HG03025 (cell line): Measurements from ENCODE around the gene NOXA1.
"Not testable (repeated sequence)": the region's sequence is repeated elsewhere in the genome, so short reads cannot be mapped to it uniquely, and the experiment has no call there.

Experiments
- ATAC-seq: cut with Tn5 transposase; IDR thresholded peaks from one replicate; pipeline ENCODE4 v1.9.1; 2021; ENCODE audit warnings: mild to moderate bottlenecking, moderate library complexity; ENCODE audit not compliant: unreplicated experiment, low FRiP score

The NOXA1 gene

DNA sequence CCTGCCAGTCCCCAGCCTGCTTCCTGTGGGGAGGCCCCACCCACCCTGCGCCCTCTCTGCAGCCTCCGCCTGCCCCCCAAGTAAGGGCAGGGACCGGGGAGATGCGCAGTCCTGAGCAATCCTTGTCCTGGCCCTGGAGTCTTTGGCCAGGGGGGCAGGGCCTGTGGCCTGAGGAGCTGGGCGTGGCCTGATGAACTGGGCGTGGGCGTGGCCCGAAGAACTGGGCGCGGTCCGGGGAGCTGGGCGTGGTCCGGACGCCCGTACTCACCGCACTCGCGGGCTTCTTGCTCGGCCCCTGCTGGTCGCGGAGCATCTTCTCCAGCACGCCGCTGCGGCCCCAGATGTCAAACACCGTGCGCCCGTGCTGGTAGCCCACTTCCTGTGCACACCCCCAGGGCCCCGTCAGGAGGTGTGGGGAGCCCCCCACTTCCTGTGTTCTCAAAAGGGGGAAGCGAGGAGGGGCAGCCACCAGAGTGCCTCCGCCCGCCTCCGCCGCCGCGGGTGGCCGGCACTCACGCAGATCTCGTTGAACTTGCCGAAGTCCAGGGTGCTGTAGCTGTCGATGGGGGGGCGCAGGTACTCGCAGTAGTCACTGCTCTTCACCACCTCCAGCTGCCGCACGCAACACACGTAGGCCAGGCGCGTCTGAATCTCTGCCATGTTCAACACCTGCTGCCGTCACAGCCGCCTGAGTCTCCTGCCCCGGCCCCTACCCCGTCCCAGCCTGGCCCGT, 38.6 kb downstream of the NOXA1 start:
- ATAC-seq: no peak

DNA sequence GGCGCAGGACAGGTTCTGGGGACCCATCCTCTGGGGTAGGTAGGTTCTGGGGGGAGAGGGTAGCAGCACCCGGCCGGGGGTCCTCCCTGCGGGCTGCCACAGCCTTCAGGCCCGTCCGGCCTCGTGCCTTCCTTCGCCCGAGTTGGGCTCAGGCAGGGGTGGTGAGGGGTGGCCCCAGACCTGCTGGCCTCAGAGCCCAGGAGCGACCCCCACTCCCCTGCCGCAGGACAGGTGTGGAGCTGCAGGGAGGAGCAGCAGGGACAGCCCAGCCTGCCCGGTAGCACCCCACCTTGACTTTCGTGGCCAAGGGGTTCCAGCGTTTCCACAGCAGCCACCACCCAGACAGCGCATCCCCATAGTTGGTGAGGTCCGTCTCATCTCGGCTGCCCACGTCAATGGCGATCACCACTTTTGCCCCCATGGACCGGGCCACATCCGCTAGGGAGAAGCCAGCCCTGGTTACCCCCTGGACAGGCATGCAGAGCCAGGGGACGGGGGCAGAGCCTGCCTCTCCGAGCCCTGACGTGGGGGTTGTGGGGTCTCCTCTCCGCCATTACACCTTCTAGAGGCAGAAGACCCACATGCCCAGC, 39.3 kb downstream of the NOXA1 start:
- ATAC-seq: no peak

DNA sequence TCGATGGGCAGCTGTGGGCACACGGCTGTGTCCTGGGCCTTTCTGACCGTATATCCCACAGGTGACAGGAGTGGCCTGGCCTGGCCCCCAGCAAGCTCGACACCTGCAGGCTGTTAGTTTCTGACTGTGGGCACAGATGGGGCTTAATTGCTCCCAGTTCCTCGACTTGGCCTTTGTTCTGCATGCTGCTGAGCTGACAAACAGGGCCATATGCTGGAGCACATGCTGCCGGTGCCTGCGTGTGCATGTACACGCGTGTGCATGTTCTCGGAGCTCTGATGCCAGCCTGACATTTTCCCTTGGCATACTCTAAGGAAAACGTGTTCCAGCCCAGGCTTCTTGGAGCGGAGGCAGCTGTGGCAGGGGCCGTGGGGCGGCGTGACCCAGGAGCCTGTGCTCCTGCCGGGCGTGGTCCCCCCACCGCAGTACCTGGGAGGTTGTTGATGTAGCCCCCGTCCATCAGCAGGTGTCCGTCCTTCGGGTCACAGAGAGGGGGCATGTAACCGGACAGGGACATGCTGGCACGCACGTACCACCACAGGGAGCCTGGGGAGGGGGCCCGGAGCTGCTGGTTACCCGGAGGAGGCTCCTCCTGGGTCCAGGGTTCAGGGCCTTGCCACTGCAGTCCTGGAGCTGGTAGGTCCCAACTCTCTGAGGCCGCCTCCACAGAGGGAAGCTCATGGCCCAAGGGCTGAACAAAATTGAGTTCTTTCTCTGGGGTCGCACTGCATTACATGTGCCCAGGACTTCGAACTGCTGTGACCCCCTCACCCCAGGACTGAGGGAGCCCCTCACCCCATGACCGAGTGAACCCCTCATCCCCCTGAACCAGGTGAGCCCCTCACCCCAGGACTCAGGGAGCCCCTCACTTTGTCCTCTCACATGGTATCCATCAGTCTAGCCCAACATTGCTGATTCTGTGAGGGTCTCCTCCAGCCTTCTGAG, 40.1 kb downstream of the NOXA1 start:
- ATAC-seq: no peak

DNA sequence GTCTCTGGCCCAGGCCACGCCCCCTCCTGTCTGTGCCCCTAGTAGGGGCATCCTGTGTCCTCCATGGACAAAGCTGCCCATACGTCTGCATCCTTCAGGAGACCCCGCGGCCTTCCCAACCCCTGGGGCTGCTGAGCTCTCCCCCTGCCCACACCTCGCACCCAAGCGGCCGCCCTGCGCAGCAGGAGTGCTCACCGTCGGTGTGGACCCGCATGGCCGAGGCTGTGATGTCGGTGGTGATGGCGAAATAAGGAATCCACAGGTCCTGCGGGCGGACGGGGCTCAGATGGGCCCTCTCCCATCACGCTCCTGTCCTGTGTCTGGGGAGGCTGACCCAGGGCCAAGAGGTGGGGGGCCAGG, 40.7 kb downstream of the NOXA1 start:
- ATAC-seq: no peak

DNA sequence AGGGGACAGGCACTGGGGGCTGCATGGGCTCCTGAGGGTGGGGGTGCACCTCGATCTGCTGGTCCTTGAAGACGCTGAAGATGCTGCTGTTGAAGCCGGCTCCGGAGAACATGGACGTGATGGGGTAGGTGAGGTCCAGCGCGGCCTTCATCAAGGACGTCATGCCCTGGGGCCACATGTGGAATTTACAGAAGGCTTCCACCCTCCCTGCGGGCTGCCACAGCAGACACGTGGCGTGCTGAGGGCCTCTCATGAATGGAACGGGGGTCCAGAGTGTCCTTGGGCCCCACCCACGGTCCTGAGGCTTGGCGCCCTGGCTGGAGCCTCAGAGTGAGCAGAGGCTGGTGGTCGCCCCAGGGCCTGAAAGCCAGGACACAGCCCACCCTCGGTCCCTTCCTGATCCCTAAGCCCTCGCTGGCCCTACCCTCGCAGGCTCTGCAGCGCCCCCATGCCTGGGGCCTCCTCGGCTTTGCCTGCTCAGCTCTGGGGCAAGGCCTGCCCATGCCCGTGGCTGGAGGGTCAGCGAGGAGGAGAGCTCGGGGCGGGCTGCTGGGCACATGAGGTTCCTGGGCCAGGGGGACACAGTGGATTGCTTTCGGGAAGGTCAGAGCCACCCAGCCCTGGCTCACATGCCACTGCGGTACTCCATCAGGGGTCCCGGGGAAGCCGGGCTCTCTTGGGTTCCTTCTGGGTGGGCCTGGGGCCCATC, 41.3 kb downstream of the NOXA1 start:
- ATAC-seq: no peak

DNA sequence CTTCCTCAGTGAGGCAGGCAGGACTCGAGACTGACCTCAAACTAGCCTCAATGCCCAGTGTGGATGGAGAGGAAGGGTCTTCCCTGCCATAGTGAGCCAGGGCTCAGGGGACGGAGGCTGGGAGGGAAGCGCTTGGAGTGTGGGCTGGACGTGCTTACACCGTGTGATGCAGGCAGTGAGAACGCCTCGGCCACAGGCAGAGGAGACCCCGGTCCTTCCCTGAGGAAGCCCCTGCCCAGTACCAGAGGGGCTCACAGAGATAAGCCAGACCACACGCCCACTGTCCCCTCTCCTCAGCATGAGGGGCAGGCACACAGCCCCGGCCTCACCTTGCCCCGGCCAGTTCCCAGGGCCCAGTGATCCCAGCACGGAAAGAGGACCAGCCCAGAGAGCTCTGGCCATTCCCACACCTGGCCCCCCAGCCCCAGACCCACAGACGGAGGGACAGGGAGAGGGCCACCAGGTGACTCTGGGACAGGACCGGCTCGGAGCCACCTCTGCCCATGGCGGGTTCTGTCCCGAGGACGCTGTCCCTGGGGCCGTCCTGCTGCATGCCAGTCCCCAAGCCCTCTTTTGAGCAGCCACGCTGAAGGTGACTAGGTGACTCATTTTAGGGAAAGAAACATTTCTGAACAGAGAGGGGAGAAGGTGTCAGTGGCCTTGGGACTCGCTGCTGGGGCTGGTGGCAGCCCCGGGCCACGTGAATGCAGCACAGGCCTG, 42.0 kb downstream of the NOXA1 start:
- ATAC-seq: no peak

DNA sequence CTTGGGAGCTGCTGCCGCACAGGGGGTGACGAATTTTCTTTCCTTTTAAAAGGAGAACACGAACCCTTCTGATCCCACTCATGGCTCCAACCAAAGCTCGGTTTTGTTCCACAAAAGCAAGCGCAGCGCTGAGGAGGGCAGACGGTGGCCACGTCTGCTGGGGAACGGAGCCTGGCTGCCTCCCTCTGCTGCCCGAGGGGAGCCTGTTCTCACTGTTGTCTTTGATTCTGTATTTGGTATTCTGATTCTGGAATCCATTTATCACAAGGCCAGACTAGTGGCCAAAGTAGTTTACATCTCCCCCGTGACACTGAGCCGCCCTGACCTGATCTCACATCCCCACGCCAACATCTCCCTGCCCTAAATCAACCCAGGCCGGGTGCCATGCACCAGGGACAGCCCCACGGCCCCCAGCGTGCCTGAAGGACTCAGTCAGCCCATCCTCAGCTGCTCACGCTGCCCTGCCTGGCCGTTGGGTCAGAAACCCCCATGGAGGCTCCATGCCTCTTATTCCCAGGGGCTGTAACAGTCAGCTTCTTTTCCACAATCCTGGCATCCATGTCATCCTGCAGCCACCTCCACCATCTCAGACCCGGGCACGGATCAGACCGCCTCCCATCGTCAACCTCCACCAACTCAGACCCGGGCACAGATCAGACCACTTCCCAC, 42.7 kb downstream of the NOXA1 start:
- ATAC-seq: no peak

DNA sequence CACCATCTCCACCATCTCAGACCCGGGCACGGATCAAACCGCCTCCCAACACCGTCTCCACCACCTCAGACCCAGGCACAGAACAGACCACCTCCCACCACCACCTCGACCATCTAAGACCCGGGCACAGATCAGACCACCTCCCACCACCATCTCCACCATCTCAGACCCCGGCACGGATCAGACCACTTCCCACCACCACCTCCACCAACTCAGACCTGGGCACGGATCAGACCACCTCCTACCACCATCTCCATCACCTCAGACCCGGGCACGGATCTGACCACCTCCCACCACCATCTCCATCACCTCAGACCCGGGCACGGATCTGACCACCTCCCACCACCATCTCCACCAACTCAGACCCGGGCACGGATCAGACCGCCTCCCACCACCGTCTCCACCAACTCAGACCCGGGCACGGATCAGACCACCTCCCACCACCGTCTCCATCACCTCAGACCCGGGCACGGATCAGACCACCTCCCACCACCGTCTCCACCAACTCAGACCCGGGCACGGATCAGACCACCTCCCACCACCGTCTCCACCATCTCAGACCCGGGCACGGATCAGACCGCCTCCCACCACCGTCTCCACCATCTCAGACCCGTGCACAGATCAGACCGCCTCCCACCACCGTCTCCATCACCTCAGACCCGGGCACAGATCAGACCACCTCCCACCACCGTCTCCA, 43.3 kb downstream of the NOXA1 start:
- not testable (repeated sequence) for ATAC-seq

DNA sequence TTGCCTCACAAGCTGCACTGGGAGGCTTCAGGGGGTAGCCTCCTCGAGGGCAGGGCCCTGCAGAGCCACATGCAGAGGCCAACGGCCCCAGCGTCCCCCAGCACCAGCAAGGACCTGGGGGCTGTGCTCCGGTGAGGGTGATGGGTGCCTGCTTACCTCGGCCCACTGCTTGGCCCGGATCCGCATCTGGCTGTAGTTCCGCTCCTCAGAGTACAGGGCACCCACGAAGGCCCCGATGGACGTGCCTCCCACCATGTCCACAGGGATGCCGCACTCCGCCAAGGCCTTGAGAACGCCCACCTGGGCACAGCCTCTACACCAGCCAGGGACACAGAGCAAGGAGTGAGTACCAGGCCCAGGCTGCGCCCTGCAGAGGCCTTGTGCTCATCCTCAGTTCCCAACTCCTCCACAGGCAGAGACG, 44.0 kb downstream of the NOXA1 start:
- no peak for ATAC-seq

DNA sequence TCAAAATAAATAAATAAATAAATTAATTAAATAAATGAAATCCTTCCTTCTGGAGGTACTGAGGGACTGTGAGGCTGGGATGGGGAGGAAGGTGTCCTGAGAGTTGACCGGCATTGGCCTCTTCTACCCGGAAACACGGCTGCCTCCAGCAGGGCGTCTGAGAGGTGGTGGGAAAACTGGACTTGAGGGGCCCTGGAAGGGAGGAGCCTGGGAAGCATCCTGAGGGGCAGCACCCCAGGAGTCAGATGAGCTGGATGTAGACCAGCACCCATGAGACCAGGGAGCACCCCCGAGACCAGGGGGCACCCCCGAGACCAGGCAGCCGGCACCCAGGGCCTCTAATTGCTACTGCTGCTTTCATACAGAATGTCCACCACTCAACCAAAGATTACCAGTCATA, 44.7 kb downstream of the NOXA1 start:
- no peak for ATAC-seq

DNA sequence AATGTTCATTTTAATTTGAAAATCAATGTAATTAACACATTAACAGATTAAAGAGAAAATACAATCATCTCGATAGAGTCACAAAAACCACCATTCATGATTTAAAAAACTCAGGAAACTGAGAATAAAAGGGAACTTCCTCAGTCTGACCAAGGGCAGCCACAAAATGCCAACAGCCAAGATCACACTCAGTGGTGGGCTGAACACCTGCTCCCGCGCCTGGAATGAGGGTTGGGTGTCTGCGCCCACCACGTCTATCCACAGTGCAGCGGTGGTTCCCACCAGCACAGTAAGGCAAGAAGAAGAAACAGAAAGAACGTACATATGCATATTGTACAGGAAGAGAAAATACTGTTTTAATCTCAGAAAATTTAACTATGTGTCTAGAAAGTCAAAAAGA, 47.6 kb downstream of the NOXA1 start:
- ATAC-seq: no peak

DNA sequence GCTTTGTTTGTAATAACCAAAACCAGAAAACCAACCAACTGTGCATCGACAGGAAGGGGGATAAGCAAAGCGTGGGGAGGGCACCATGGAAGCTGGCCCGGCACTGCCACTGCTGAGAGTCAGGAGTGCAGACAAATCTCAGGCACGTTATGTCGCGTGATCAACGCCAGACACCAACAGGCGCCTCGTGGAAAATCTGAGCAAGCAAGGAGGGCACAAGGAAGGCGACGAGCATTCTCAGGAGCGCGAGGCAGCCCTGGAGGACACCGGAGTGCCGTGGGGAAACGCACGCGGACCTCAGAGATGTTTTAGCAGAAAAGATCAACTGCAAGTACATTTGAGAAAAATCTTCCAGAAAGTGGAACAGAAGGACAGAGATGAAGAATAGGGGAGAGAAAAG, 51.1 kb downstream of the NOXA1 start:
- ATAC-seq: no peak

DNA sequence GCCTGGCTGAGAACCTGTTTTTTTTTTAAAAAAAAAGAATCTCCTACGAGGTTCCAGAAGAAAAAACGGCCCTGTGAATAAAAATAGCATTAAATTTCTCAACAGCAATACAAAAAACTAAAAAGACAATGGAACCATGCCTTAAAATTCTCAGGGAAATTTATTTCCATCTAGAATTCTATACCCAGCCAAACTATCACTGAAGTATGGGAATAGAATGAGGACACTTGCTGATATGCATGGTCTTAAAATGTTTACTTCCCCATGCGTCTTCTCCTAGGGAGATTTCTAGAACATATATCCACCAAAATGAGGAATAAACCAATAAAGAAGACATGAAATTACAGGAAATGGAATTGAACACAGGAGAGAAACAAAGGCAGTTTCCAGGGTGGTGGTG, 52.5 kb downstream of the NOXA1 start:
- ATAC-seq: no peak

DNA sequence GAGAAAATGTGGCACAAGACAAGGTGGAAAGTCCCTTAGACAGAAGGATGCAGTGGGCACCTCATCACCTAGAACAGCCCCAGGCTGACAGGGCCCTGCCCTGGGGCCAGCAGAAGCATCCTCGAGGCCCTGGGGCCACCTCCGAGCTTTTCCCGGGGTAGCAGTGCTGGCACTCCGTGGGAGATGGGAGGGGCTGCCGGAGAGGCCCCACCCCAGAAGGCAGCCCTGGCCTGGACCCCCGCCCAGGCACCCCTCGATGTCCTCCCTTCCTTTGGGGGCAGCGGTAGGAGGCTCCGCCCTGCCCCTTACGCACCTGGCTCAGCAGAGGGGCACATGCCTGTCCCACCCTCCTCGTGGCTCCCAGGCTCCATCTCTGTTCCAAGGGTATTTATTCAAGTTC, 53.7 kb downstream of the NOXA1 start:
- ATAC-seq: no peak

DNA sequence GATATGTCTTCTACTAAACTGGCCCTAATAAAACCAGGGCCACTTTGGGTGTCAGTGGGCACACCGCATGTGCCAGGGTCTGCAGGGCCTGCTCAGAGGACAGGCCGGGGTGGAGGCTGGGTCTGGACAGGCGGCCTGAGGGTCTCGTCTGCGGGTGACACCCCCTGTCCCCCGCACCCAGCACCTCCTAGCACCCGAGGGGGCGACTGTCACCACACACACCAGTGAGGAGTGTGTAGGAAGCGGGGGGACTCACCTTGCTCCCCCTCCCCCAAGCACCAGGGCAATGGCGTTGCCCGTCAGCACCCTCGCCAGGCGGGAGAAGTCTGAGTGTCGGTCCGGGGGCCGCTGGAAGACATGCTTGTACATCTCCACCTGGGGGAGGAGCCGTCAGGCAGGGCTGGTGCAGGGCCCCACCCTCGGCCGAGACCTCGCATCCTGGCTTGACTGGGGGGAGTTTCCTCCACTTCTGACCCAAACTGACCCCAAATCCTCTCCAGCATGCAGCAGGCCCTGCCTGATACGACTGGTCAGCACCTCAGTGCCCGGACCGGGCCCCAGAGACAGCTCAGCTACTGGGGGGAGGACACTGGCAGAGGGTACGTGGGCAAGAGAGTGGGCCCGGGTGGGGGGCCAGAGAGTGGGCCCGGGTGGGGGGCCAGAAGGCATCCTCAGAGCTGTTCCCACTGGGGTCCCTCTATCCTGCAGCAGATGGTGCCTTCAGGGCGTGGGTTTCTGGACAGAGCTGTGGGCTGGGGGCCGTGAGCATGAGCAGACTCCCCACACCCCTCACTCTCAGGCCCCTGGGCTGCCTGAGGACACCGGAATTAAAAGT, 54.8 kb downstream of the NOXA1 start:
- ATAC-seq: no peak

DNA sequence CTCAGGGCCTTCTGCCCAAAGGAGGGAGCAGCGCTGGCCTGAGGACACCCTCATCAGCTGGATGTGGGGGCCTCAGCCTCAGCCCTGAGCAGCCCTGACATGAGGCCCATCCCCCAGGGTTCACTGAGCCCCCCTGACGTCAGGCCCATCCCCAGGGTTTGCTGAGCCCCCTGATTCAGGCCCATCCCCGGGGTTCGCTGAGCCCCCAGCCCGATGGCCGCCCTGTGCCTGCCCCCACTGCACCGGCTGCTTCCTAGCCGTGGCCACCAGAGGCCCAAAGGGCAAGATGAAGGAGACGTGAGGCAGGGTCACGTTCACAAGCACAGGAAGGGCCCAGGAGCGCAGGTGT, 55.4 kb downstream of the NOXA1 start:
- no peak for ATAC-seq

DNA sequence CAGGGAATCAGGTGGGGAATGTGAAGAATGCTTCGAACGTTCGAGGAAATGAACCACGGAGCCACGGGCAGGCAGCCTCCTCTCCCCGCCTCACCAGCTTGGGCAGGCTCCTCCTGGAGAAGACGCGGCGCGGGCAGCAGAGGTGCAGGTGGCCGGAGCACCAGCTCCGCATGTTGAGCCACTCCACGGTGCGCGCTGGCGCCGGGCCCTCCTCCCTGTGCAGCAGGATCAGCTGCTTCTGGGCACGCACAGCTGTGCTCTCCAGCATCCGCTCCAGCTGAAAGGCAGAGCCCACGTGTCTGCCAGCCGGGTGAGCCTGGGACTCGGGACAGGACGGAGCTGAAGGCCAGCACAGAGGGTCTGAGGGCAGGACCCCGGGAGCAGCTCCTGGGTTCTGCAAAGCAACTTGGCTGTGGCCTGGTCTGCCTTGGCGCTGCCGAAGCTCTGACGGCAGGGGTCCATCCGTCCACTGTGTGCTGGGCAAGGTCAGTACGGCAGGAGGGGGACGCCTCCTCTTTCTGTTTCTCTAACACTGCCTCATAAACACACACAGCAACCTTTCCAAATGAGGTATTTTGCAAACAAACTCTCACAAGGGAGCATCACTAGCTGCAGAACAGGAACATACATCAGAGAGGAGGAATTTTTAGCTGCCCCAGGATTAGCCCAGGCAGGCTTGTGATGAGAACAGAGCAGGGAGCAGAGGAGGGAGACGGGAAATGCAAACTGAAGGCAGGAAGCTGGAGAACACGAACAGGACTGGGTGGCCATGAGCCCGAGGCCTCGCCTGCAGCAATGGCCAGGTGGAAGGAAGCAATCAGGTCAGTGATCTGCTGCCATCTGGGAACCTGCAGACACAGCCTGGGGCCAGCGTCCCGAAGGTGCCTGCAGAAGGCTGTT, 56.0 kb downstream of the NOXA1 start:
- no peak for ATAC-seq
